K562 (cell line): ENCODE measurements around the gene GRAMD2A. TPM values are rescaled to one million over a fixed set of nuclear protein-coding genes. Genes with fewer than 3 reads are reported as not detected.
A peak's percentile ranks its signal among the peaks of the same experiment; 100 is the strongest.

Experiments used
- ATAC-seq: fragments of 200-7000 bp; cut with Tn5 transposase; 3 replicates; pipeline ENCODE4 v1.9.1; 2020; ENCODE audit warnings: moderate library complexity
- BruUV-seq: library from RNA; stranded (reverse); fragments of 400-500 nt; replicated peaks from 2 replicates; lab custom pipeline; 2021; lab: Mats Ljungman, UMichigan
- CTCF ChIA-PET: fragments of 300-600 bp; formaldehyde crosslinking; extraction: SDS; loops from one replicate; lab custom pipeline; 2021; ENCODE audit warnings: low intra/inter-chr PET ratio; lab: Yijun Ruan, JAX
- POLR2A ChIA-PET: fragments of 300-600, 350-650 bp; sonication (Branson Sonifier 250); formaldehyde crosslinking; extraction: SDS; loops from one replicate; lab custom pipeline; 2021; ENCODE audit warnings: antibody characterized with exemption, inconsistent platforms; lab: Yijun Ruan, JAX
- DNase-seq, 4 experiments: peaks; one replicate each; pipeline versions ENCODE4 v3.0.0 to v3.0.0-alpha.2; 2011 to 2018; ENCODE audit warnings: low spot score in 3 of 4, mixed read lengths in 3 of 4; ENCODE audit errors: extremely low read depth in 1 of 4
- FAIRE-seq: peaks from 2 replicates; lab custom pipeline; 2011; peaks lifted over from hg19 to GRCh38; lab: Jason Lieb, UNC
- H2AFZ ChIP-seq: 2 replicates; pipeline ENCODE4 v1.6.0; 2011; ENCODE audit warnings: low read depth, low read length, control low read depth, inconsistent platforms
- H3K27ac ChIP-seq: fragments of 200-600 bp; 3 replicates; pipeline ENCODE4 v1.8.0; 2011; ENCODE audit warnings: low read depth, mild to moderate bottlenecking, control low read depth, inconsistent platforms, low read length, moderate library complexity, mixed read lengths; ENCODE audit errors: extremely low read depth
- H3K27me3 ChIP-seq, 2 experiments: fragments of 300-600 bp in 1 of 2; 2 replicates in 1 of 2; 3 replicates in 1 of 2; pipeline versions ENCODE4 v1.6.0 to v1.8.0; 2011; ENCODE audit warnings: inconsistent platforms in 2 of 2, low read length in 2 of 2, mild to moderate bottlenecking in 1 of 2, mixed read lengths in 1 of 2, moderate library complexity in 1 of 2; ENCODE audit not compliant: control insufficient read depth in 2 of 2, insufficient read depth in 2 of 2
- H3K36me3 ChIP-seq: fragments of 300-600 bp; 3 replicates; pipeline ENCODE4 v1.8.0; 2011; ENCODE audit warnings: mild to moderate bottlenecking, low read length, inconsistent platforms; ENCODE audit not compliant: control insufficient read depth, insufficient read depth
- H3K4me1 ChIP-seq, 2 experiments: fragments of 200-600 bp in 1 of 2; replicated peaks in 1 of 2; 2 replicates in 1 of 2; 3 replicates in 1 of 2; pipeline versions ENCODE4 v1.5.1 to v1.8.0; 2011; ENCODE audit warnings: inconsistent platforms in 2 of 2, low read length in 2 of 2, mild to moderate bottlenecking in 1 of 2, mixed read lengths in 1 of 2, moderate library complexity in 1 of 2; ENCODE audit not compliant: control insufficient read depth in 2 of 2, insufficient read depth in 2 of 2
- H3K4me2 ChIP-seq: 2 replicates; pipeline ENCODE4 v1.6.1; 2011; ENCODE audit warnings: low read length, control low read depth, inconsistent platforms, mixed read lengths; ENCODE audit not compliant: insufficient read depth
- H3K4me3 ChIP-seq: fragments of 200-600 bp; sonication (generic), shearing (Covaris generic); 2 replicates; pipeline ENCODE4 v1.5.1; 2016; ENCODE audit warnings: control low read depth, inconsistent platforms
- H3K79me2 ChIP-seq: fragments of 200-600 bp; 3 replicates; pipeline ENCODE4 v1.8.0; 2011; ENCODE audit warnings: low read length, inconsistent platforms; ENCODE audit not compliant: control insufficient read depth, insufficient read depth
- H3K9ac ChIP-seq, 2 experiments: 2 replicates each; pipeline versions ENCODE4 v1.6.0 to v1.6.1; 2011; ENCODE audit warnings: low read depth in 2 of 2, low read length in 2 of 2, control low read depth in 1 of 2, inconsistent platforms in 1 of 2, mild to moderate bottlenecking in 1 of 2, mixed read lengths in 1 of 2; ENCODE audit not compliant: insufficient read depth in 1 of 2
- H3K9me1 ChIP-seq: one replicate; pipeline ENCODE4 v1.6.0; 2011; ENCODE audit warnings: inconsistent platforms, mild to moderate bottlenecking, low read length, moderate library complexity; ENCODE audit not compliant: control insufficient read depth, insufficient read depth
- H3K9me3 ChIP-seq: replicated peaks from 2 replicates; pipeline ENCODE4 v1.5.1; 2011; ENCODE audit warnings: low read depth, low read length, inconsistent platforms; ENCODE audit not compliant: control insufficient read depth, insufficient read depth
- H4K20me1 ChIP-seq: replicated peaks from 2 replicates; pipeline ENCODE4 v1.6.1; 2011; ENCODE audit warnings: low read length, inconsistent platforms, mixed read lengths; ENCODE audit not compliant: control insufficient read depth, insufficient read depth
- ATF6 ChIP-seq: sonication (generic); formaldehyde crosslinking; IDR thresholded peaks from 2 replicates; pipeline ENCODE4 v1.4.0; 2020; ENCODE audit warnings: mild to moderate bottlenecking, missing genetic modification reagents
- BDP1 ChIP-seq: IDR thresholded peaks from 3 replicates; pipeline ENCODE4 v1.6.1; 2011; ENCODE audit not compliant: insufficient read length, insufficient read depth
- CEBPB ChIP-seq: fragments of 450-650 bp; IDR thresholded peaks from 2 replicates; pipeline ENCODE4 v1.6.1; 2016; ENCODE audit warnings: missing genetic modification characterization, missing compliant biosample characterization
- CEBPG ChIP-seq, 3 experiments: fragments of 200-800 bp in 1 of 3; sonication (Bioruptor generic) in 1 of 3; sonication (generic) in 1 of 3; formaldehyde crosslinking in 1 of 3; IDR thresholded peaks in 2 of 3; conservative IDR thresholded peaks in 1 of 3; 2 replicates each; pipeline versions ENCODE4 v1.6.1 to v1.8.0; 2016 to 2022; ENCODE audit warnings: missing compliant biosample characterization in 2 of 3, missing genetic modification characterization in 2 of 3, mild to moderate bottlenecking in 1 of 3, missing genetic modification reagents in 1 of 3
- FOXP1 ChIP-seq: sonication (generic); formaldehyde crosslinking; IDR thresholded peaks from 2 replicates; pipeline ENCODE4 v1.8.0; 2022; ENCODE audit warnings: mild to moderate bottlenecking, missing genetic modification reagents
- MEF2D ChIP-seq: conservative IDR thresholded peaks from 2 replicates; pipeline ENCODE4 v1.6.1; 2016; ENCODE audit warnings: low read depth, missing genetic modification characterization, missing compliant biosample characterization
- NFIX ChIP-seq: fragments of 250-450 bp; sonication (Bioruptor Pico); IDR thresholded peaks from 2 replicates; pipeline ENCODE4 v1.4.0; 2020; ENCODE audit warnings: low read depth, mild to moderate bottlenecking, moderate library complexity
- PPARD ChIP-seq: fragments of 250-450 bp; sonication (Bioruptor Pico); IDR thresholded peaks from 2 replicates; pipeline ENCODE4 v1.8.0; 2022; ENCODE audit warnings: inconsistent platforms, mild to moderate bottlenecking, moderate library complexity
- ZC3H8 ChIP-seq: fragments of 450-650 bp; IDR thresholded peaks from 2 replicates; pipeline ENCODE4 v1.6.1; 2017
- ZKSCAN3 ChIP-seq: fragments of 250-450 bp; sonication (Bioruptor Pico); IDR thresholded peaks from 2 replicates; pipeline ENCODE4 v1.4.0; 2020
- WGBS: fragments of 100-300 bp; shearing (Covaris generic); methylation state at CpG from one replicate; pipeline ENCODE4 v1.1.6; 2016; ENCODE audit warnings: low coverage, mixed read lengths; ENCODE audit not compliant: insufficient coverage; ENCODE audit errors: missing lambda C conversion rate; 5-methylcytosine and 5-hydroxymethylcytosine counted together
- in situ Hi-C: fragments of 300-500 bp; cut with MboI; formaldehyde crosslinking; loops from 4 replicates; pipeline ENCODE4 v1.15.0; 2018; ENCODE audit warnings: inconsistent platforms, mixed read lengths
- intact Hi-C: fragments of 100-400 bp; cut with micrococcal nuclease; formaldehyde crosslinking; loops from 2 replicates; pipeline ENCODE4 v1.14.2; 2022
- polyA plus RNA-seq, 8 experiments: library from polyadenylated mRNA; depleted of rRNA in 4 of 8; stranded (reverse) in 5 of 8; unstranded in 3 of 8; fragments of >200 nt; fragmentation: Nextera tagmentation in 2 of 8; fragmentation: Illumina TruSeq in 1 of 8; extraction: Ambion mirVana in 2 of 8; extraction: Trizol in 1 of 8; gene quantifications; 2 replicates each; pipeline versions ENCODE4 v1.2.1 to v1.2.3, GENCODE V29; 2011 to 2014; ENCODE audit warnings: inconsistent platforms in 1 of 8, missing spikeins in 1 of 8
- total RNA-seq, 7 experiments: library from RNA; depleted of rRNA in 6 of 7; stranded (reverse); fragments of >200 nt in 6 of 7; fragmentation: Illumina TruSeq in 2 of 7; extraction: Trizol in 2 of 7; gene quantifications; 2 replicates each; pipeline versions ENCODE4 v1.2.1 to v1.2.3, GENCODE V29; 2011 to 2021; ENCODE audit warnings: low replicate concordance in 1 of 7

Gene GRAMD2A
- total and polyA plus RNA-seq, 9 of the 15 experiments (the other 6 are each of a cell fraction or from before 2014, with no cell fraction given): 0.08 to 0.22 TPM; not detected in 7

- TF ChIP-seq MEF2D: no peak
- no peak for TF ChIP-seq BDP1
Measured at GRCh38 chr15:72160696-72161245, 36.8 kb downstream of the GRAMD2A start (continued).

- no TSS peak for BruUV-seq
- ChIA-PET POLR2A (interaction anchor here (1.3 kb wide), 1 partner anchor 10 kb away, joined by 3 read pairs; no protein-coding TSS in a partner anchor), CTCF (interaction anchor here (0.9 to 2.2 kb wide), 3 partner anchors 354 to 377 kb away, joined by 6 to 17 read pairs (median 14); no protein-coding TSS in a partner anchor)
- H4K20me1 ChIP-seq: no peaks in the 10 kb centered on the region; the same call in 1 of the 2 replicates
- H3K4me1 ChIP-seq: no peaks in the 10 kb centered on the region; a peak in 1 of 5 replicates
- H3K9me1 ChIP-seq: no peaks in the 10 kb centered on the region
- H3K4me2 ChIP-seq: no peak overlapping the region
- DNase-seq (no peak), FAIRE-seq (no peak), ATAC-seq (no peak)
- H3K9ac ChIP-seq: no peak overlapping the region
- no peaks in the 10 kb centered on the region for H3K9me3 ChIP-seq
- H3K27me3 ChIP-seq: peaks cover 10 to 34% of the 10 kb centered on the region in 2 experiments; a peak in 4 of 5 replicates
- H3K79me2 ChIP-seq: no peaks in the 10 kb centered on the region
- H3K4me3 ChIP-seq: no peak overlapping the region
- 3% methylated on average over 2 of the region's 2 CpGs for WGBS
- intact Hi-C loops: loop anchor here (1.0 to 10.0 kb wide), 6 partner anchors 115 to 712 kb away; no protein-coding TSS in a partner anchor
- no peaks in the 10 kb centered on the region for H3K36me3 ChIP-seq
- in situ Hi-C loops: loop anchor here (10.0 kb wide), 1 partner anchor 622 kb away; no protein-coding TSS in a partner anchor
- H3K27ac ChIP-seq: no peak overlapping the region
- H2AFZ ChIP-seq: no peak overlapping the region
- TF ChIP-seq ZC3H8: no peak
- peak; percentile 59; the same call in 1 of the 2 replicates for TF ChIP-seq CEBPB (tag)
- no peak for TF ChIP-seq CEBPG (CRISPR knock-in tag; IDR thresholded peaks at IDR 0.05)
- TF ChIP-seq CEBPG (tag; conservative IDR thresholded peaks at IDR 0.05 in 1 of 2, IDR thresholded peaks at IDR 0.05 in 1 of 2): peak in 1 of 2 experiments; percentile 38; a peak in 1 of 4 replicates
- TF ChIP-seq PPARD (CRISPR knock-in tag): no peak
- no peak for TF ChIP-seq ATF6 (CRISPR knock-in tag)
- TF ChIP-seq NFIX (CRISPR knock-in tag): no peak
- no peak for TF ChIP-seq FOXP1 (CRISPR knock-in tag)
- TF ChIP-seq ZKSCAN3 (CRISPR knock-in tag): no peak
Measured at GRCh38 chr15:72156928-72157327, 40.7 kb downstream of the GRAMD2A start.
